Measurements from ENCODE around the gene SUPT6H.
"Not testable (repeated sequence)": the region's sequence is repeated elsewhere in the genome, so short reads cannot be mapped to it uniquely, and the experiment has no call there.

The SUPT6H gene

DNA sequence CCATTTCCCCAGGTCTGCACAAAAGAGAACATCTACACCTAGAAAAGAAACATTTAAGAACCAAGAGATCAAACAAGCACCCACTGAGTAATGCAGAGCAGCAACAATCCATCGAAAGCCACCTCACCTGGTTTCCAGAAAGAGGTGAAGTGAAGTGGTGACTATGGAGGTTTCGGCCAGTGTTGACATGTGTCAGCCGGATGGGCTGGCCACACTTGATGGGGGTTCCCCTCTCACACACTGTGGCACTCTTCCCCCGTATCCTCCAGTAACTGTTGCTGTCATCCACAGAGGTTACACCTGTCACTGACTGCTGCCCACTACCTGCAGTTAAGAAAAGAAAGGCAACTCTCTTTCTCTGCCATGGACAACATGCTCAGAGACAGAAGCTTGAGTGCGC lies 6.8 kb upstream of the SUPT6H start:
- DNase-seq = no peak

- no peak for DNase-seq
Measured at GRCh38 chr17:28657756-28658155, 4.2 kb upstream of the SUPT6H start.

DNA sequence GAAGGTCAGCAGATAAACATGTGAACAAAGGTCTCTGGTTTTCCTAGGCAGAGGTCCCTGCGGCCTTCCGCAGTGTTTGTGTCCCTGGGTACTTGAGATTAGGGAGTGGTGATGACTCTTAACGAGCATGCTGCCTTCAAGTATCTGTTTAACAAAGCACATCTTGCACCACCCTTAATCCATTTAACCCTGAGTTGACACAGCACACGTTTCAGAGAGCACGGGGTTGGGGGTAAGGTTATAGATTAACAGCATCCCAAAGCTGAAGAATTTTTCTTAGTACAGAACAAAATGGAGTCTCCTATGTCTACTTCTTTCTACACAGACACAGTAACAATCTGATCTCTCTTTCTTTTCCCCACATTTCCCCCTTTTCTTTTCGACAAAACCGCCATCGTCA lies 3.7 kb upstream of the SUPT6H start:
- not testable (repeated sequence) for DNase-seq

DNA sequence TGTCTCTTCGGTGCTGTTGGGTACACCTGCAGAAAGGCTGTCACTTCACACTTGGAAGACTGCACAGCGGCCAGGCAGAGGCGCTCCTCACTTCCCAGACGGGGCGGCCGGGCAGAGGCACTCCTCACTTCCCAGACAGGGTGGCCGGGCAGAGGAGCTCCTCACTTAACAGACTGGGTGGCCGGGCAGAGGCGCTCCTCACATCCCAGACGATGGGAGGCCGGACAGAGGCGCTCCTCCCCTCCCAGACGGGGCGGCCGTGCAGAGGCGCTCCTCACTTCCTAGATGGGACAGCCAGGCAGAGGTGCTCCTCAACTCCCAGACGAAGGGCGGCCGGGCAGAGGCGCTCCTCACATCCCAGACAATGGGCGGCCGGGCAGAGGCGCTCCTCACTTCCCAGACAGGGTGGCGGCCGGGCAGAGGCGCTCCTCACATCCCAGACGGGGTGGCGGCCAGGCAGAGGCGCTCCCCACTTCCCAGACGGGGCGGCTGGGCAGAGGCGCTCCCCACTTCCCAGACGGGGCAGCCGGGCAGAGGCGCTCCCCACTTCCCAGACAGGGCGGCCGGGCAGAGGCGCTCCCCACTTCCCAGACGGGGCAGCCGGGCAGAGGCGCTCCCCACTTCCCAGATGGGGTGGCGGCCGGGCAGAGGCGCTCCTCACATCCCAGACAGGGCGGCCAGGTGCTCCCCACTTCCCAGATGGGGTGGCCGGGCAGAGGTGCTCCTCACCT lies 3.1 kb upstream of the SUPT6H start:
- DNase-seq = not testable (repeated sequence)

- not testable (repeated sequence) for DNase-seq
Measured at GRCh38 chr17:28659497-28659881, 2.5 kb upstream of the SUPT6H start.

GRCh38 chr17:28662527-28662829 lies 473 bp downstream of the SUPT6H start:
- peak; percentile 48 for DNase-seq

GRCh38 chr17:28663723-28664122 lies 1.7 kb downstream of the SUPT6H start:
- DNase-seq = no peak

DNA sequence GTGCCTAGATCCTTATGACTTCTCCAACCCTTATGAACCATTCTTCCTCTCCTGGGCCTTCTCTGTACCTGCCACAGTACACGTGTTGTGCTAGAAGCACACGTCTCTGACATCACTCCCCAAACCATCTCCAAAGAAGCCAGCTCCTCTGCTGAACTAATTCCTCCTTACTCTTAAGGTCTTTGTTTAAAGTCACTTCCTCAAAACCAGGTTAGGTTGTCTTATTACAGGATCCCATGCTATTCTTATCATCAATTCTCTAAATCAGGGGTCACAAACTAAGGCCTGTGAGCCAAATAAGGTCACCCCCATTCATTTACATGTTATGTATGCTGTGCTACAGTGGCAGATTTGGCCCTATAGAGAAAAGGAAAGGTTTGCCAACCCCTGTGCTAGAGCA lies 4.0 kb downstream of the SUPT6H start:
- no peak for DNase-seq

DNA sequence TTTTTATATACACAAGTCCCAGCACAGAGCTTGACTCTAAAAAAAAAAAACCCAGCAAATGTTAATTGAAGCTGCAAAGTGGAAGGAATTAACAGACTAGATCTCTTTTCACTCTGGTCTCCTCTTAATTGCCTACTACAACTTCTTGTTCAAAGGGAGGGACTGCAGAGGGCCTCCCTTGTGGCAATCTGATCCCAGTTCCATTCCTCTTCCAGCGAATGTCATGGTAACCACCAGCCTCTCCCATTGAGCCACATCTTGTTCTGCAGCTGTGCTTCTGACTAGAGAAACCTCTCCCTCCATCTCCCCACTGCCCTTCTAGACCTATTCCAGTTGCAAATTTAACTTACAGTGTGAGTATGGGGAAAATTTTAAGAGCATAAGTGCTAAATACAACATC lies 5.9 kb downstream of the SUPT6H start:
- DNase-seq = no peak

DNA sequence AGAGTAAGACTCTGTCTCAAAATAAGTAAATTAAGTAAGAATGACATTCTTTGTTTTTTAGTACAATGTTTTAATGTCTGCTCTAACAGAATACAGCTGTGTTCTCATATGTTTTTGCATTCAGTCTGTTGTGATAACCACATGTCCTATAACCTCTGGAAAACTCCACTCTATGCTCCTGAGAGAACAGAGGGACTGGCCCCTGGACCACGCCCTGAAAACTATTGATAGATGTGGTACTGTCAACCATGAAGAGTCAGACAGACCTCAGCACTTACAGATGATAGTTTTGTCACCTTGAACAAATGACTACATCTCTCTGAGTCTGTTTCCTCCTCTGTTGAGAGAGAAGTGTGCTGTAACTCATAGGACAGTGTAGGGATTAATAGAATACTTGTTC lies 7.9 kb downstream of the SUPT6H start:
- no peak for DNase-seq

DNA sequence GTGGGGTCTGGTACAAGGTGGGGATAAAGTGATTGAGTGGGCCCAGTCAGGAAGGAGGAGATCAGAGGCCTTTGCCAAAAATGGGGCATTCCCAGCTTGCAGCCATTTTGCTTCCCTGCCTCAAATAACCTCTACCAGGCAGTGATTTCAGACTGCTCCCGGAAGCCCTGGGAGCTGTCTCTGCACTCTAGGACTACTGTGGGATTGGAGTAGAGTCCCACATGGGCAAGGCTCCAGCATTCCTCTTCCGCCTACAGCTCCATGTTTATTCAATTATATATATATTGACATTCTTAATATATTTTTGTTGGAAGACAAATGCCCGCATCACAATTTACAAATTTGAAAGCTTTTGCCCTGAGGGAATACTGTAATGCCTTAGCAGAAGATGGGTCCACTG lies 13.5 kb downstream of the SUPT6H start:
- DNase-seq = no peak

GRCh38 chr17:28675980-28676379 lies 14.0 kb downstream of the SUPT6H start:
- DNase-seq = no peak

DNA sequence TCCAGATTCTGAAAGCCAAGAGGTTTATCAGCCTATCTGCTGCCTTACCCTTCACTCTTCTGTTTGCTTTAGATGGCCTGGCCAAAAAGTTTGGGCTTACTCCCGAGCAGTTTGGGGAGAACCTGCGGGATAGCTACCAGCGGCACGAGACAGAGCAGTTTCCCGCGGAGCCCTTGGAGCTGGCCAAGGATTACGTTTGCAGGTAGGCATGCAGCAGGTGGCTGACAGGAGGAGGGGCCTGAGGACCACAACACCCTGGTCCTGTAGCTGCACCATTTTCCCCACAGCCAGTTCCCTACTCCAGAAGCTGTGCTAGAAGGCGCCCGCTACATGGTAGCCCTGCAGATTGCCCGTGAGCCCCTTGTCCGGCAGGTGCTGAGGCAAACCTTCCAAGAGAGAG lies 20.6 kb downstream of the SUPT6H start:
- DNase-seq = no peak

DNA sequence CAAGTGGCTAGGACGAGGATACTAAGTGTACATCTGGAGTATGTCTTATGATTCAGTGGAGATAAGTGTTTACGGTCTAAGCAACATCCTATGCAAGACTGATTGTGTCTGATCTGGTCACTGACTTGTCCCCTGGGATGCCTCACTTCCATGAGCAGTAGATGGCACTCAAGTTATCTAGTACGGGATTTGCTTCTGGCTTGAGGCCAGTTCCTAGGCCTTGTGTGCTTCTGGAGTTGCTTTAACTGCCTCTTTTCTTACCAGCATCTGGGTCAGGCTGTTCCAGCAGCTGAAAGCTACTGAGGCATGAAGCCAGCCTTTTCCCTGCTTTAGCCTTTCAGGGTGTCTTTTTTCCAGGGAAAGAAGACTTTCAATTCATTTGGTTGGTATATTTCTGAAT lies 23.0 kb downstream of the SUPT6H start:
- DNase-seq = no peak

DNA sequence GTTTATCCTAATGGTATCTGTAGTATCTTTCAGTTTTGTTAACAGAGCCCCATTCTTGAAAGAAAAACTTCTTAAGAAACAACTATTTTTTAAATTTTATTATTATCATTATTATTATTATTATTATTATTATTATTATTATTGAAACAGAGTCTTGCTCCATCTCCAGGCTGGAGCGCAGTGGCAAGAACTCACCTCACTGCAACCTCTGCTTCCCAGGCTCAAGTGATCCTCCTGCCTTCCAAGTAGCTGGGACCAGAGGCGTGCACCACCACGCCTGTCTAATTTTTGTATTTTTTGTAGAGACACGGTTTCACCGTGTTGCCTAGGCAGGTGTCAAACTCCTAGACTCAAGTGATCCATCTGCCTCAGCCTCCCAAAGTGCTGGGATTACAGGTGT lies 23.4 kb downstream of the SUPT6H start:
- DNase-seq = no peak

- DNase-seq = no peak
Measured at GRCh38 chr17:28686296-28686695, 24.3 kb downstream of the SUPT6H start.

GRCh38 chr17:28688481-28688880 lies 26.5 kb downstream of the SUPT6H start:
- DNase-seq = no peak

- DNase-seq = no peak
Measured at GRCh38 chr17:28689011-28689410, 27.0 kb downstream of the SUPT6H start.

GRCh38 chr17:28693869-28694268 lies 31.9 kb downstream of the SUPT6H start:
- no peak for DNase-seq

GRCh38 chr17:28698253-28698941 lies 36.4 kb downstream of the SUPT6H start:
- DNase-seq = no peak

GRCh38 chr17:28700278-28700677 lies 38.3 kb downstream of the SUPT6H start:
- DNase-seq = no peak

GRCh38 chr17:28700830-28701492 lies 39.0 kb downstream of the SUPT6H start:
- peak; percentile 44 for DNase-seq

DNA sequence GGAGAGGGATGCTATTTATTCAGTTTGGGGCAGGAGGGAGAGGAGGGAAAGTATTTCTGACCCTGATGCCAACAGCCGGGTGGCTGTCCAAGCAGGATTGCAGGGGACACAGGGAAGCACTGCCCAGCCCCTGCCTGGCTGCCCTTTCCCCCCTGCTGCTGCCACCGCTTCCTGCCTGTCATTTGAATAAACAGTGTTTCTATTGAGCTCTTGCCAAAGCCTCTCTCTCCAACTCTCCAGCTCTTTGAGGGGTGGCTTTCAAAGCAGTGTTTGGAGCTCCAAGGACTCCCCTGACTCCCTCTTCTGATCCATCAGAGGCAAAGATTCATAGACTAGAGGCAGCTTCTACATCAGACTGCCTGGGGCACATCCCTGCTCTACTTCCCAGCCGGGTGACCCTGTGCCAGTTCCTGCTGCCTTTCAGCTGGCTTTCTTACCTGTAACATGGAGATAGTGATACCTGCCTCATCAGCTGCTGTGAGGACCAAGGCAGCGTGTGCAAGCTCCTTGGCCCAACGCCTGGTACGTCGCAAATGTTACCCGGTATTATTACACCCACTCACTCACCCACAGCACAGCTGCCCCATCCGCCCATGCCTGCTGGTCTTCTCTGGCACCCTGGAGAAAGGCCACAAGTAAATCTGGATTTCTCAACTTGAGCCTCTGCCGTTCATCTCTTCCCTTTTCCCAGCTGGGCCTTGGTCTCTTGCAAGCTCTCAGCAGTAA lies 40.2 kb downstream of the SUPT6H start:
- DNase-seq = peak; percentile 91

- no peak for DNase-seq
Measured at GRCh38 chr17:28702752-28703150, 40.7 kb downstream of the SUPT6H start.

Measured in NCI-H1092 treated with DMSO at 0.1 percent for 48 hours (cell line).